Muscle layer of duodenum (tissue), 2 donors: ENCODE results near the gene NEK9.
"Not testable (repeated sequence)": the region's sequence is repeated elsewhere in the genome, so short reads cannot be mapped to it uniquely, and the experiment has no call there.

Experiments
- H3K27ac ChIP-seq: one replicate; pipeline ENCODE4 v1.7.0; 2013; ENCODE audit warnings: mild to moderate bottlenecking, low read length
- H3K27me3 ChIP-seq: one replicate; pipeline ENCODE4 v1.7.0; 2013; ENCODE audit warnings: low read depth, mild to moderate bottlenecking, control low read depth, low read length
- H3K36me3 ChIP-seq, 2 donors: one replicate each; pipeline ENCODE4 v1.7.0; 2013; ENCODE audit warnings: low read length in 2 of 2, control low read depth in 1 of 2, mild to moderate bottlenecking in 1 of 2; ENCODE audit not compliant: insufficient read depth in 2 of 2, control insufficient read depth in 1 of 2
- H3K4me1 ChIP-seq, 2 donors: one replicate each; pipeline ENCODE4 v1.7.0; 2013; ENCODE audit warnings: low read length in 2 of 2, mild to moderate bottlenecking in 2 of 2, control low read depth in 1 of 2, moderate library complexity in 1 of 2; ENCODE audit not compliant: insufficient read depth in 2 of 2, control insufficient read depth in 1 of 2
- H3K4me3 ChIP-seq, 2 donors: one replicate each; pipeline ENCODE4 v1.7.0; 2013; ENCODE audit warnings: low read length in 2 of 2, low read depth in 1 of 2, mild to moderate bottlenecking in 1 of 2
- H3K9me3 ChIP-seq, 2 donors: one replicate each; pipeline ENCODE4 v1.7.0; 2013; ENCODE audit warnings: low read length in 2 of 2, control low read depth in 1 of 2, mild to moderate bottlenecking in 1 of 2; ENCODE audit not compliant: control insufficient read depth in 1 of 2
- donor health status: healthy.

Gene NEK9

DNA sequence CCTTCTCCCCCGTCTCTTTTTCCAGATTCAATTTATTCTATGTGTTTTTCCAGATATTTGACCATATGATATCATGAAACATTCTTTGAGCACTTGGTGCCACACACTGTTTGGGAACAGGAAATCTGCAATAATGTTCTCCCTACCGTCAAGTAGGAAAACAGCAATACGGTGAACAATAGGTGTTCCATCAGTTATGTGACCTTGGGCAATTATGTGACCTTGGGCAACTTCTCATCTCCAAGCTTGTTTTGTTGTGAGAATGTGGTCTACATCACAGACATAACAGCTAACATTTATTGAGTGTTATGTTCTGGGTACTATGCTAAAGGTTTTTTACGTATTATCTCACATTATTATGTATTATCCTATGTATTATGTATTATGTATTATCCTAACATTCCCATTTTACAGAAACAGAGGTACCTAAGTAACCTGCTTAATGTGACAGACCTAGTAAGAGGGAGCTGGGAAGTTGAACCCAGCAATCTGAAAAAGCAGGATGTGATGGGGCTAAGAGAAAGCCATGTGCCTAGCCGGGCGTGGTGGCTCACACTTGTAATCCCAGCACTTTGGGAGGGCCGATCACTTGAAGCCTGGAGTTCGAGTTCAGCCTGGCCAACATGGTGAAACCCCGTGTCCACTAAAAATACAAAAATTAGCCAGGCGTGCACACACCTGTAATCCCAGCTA lies 1.2 kb upstream of the NEK9 start:
- no peak overlapping the region for H3K27ac ChIP-seq
- no peaks in the 10 kb centered on the region for H3K9me3 ChIP-seq
- peaks cover 6 to 7% of the 10 kb centered on the region in 2 donors for H3K36me3 ChIP-seq
- no peaks in the 10 kb centered on the region for H3K27me3 ChIP-seq
- H3K4me1 ChIP-seq = peaks cover 8 to 29% of the 10 kb centered on the region in 2 donors
- H3K4me3 ChIP-seq = peak overlapping the region; percentile 24 to 75

DNA sequence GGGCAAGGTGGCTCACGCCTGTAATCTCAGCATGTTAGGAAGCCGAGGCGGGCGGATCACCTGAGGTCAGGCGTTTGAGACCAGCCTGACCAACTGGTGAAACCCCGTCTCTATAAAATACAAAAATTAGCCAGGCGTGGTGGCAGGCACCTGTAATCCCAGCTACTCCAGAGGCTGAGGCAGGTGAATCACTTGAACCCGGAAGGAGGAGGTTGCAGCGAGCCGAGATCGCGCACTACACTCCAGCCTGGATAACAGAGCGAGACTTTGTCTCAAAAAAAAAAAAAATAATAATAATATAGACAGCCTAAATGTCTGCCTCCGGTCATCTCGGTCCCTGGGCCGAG lies 599 bp upstream of the NEK9 start:
- not testable (repeated sequence) for H3K36me3 ChIP-seq, H3K9me3 ChIP-seq, H3K27me3 ChIP-seq
- H3K27ac ChIP-seq = peak overlapping the region; percentile 97
- H3K4me3 ChIP-seq = peak overlapping the region; percentile 75 to 89
- peaks cover 8 to 29% of the 10 kb centered on the region in 2 donors for H3K4me1 ChIP-seq

DNA sequence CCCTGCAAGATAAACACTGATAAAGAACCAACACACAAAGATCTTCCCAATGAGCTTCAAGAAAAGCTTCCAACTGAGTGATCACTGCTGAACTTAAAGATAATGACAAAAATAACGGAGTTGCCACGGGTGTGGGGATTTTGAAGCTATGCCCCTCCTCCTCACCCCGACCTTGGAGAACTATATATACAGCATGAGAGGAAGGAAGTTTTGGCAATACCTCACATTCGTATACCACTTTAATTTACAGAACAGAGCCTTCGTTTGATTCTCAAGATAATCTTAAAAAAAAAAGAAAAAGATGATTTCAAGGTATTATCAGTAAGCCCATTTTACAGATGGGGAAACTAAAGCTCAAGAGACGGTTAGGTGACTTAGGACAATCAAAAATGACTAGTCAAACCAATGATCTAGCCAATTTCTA lies 715 bp downstream of the NEK9 start:
- Histone ChIP-seq H3K9me3 (no peaks in the 10 kb centered on the region), H3K4me1 (peaks cover 8 to 29% of the 10 kb centered on the region in 2 donors), H3K36me3 (peaks cover 0 to 7% of the 10 kb centered on the region in 2 donors), H3K4me3 (peak overlapping the region; percentile 75 to 89), H3K27ac (peak overlapping the region; percentile 97), H3K27me3 (no peaks in the 10 kb centered on the region)

DNA sequence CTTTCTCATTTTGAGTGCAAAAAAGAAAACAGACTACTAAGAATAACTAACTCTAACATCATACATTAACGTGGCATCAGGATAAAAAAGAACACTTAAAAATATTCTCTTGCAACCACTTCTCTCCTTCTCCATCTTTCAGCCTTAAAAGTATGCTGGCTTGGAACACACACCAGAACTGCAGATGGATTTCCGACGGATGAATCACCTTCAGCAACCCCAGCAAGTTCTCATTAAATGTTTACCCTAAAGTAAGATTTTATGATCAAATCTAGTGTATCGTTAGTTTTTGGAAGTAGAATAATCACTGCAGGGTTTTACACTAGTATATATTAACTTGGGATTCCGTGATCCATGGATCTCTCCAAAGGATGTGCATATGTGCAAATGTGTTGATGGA lies 1.2 kb downstream of the NEK9 start:
- Histone ChIP-seq H3K9me3 (no peaks in the 10 kb centered on the region), H3K4me3 (peak overlapping the region; percentile 75 to 89), H3K27ac (peak overlapping the region; percentile 97), H3K36me3 (peaks cover 4 to 12% of the 10 kb centered on the region in 2 donors), H3K27me3 (no peaks in the 10 kb centered on the region), H3K4me1 (peaks cover 8 to 29% of the 10 kb centered on the region in 2 donors)

DNA sequence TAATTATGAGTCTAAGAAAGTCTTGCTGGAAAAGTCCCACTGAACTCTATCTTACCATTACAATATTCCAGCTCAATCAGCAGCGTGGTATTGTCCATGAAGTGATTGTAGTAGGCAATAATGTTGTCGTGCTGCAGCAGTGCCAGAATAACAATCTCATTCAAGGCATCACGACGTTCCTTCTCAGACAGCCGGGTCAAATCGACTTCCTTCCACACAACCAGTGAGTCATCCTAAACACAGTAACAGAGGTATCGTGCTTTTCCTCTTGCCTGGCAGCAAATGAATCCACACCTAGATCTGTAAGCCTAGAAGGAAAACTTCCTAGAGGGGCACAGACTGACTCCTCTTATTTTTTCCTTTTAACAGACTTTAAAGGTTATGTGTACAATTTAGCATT lies 2.9 kb downstream of the NEK9 start:
- Histone ChIP-seq H3K36me3 (peaks cover 15 to 23% of the 10 kb centered on the region in 2 donors), H3K27ac (peak overlapping the region; percentile 41), H3K4me3 (no peak overlapping the region), H3K4me1 (peaks cover 8 to 29% of the 10 kb centered on the region in 2 donors), H3K9me3 (no peaks in the 10 kb centered on the region), H3K27me3 (no peaks in the 10 kb centered on the region)

DNA sequence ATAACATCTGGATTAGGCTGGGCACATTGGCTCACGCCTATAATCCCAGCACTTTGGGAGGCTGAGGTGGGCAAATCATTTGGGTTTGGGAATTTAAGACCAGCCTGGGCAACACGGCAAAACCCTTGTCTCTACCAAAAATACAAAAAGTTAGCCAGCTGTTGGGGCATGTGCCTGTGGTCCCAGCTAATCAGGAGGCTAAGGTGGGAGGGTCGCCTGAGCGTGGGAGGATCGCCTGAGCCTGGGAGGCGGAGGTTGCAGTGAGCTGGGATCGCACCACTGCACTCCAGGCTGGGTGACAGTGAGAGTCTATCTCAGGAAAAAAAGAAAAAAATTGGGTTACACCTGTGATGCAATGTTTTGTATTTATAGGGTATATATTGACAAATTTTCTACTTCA lies 5.3 kb downstream of the NEK9 start:
- H3K9me3 ChIP-seq = no peaks in the 10 kb centered on the region
- no peak overlapping the region for H3K4me3 ChIP-seq
- no peak overlapping the region for H3K27ac ChIP-seq
- no peaks in the 10 kb centered on the region for H3K27me3 ChIP-seq
- H3K36me3 ChIP-seq = peaks cover 27 to 33% of the 10 kb centered on the region in 2 donors
- peaks cover 8 to 17% of the 10 kb centered on the region in 2 donors for H3K4me1 ChIP-seq

DNA sequence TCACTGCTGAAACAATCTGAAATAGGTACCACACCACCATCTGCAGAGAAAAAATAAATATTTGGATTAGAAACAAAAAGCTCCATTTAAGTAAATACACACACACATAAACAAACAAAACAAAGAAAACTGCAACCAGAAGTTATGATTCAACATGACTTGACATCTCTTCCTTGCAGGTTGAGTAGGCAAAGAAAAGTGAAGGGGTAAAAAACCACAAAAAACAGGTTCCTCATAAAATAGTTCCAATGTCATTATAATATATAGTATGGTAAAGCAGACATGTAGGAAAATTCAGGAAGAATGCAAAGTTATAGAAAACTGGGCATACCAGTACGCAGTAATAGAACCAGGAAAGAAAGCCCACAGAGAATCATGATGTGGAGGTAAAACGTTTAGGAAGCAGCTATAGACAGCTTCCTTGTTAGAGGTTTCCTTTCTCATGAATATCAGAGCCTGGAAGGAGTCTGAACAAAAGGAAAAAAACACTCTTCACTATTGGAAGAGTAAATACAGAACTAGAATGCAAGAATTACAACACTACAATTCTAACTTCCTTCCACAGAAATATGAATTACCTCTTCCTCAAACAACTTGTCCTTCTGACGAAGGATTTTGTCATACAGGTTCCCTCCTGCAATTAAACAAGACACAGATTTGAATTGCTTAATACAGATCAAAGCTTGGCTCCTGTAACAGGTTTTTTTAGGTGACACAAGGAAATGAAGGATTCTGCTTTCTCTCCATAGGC lies 6.1 kb downstream of the NEK9 start:
- Histone ChIP-seq H3K36me3 (peaks cover 31 to 33% of the 10 kb centered on the region in 2 donors), H3K27ac (no peak overlapping the region)

DNA sequence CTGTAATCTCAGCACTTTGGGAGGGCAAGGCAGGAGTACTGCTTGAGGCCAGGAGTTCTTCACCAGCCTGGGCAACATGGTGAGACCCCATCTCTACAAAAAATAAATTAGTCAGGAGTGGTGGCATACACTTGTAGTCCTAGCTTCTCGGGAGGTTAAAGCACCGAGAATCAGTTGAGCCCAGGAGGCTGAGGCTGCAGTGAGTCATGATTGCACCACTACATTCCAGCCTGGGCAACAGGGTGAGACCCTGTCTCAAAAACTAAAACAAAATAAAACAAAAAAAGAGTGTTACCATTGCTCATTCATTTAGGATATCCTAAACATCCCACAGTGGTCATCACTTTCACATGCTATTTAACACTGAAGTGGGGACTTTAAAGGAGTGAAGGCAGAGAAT lies 7.8 kb downstream of the NEK9 start:
- no peaks in the 10 kb centered on the region for H3K4me1 ChIP-seq
- H3K9me3 ChIP-seq = no peaks in the 10 kb centered on the region
- no peak overlapping the region for H3K27ac ChIP-seq
- H3K36me3 ChIP-seq = peaks cover 37 to 44% of the 10 kb centered on the region in 2 donors
- H3K4me3 ChIP-seq = no peak overlapping the region
- no peaks in the 10 kb centered on the region for H3K27me3 ChIP-seq

More for the DNA sequence above, 6.1 kb downstream of the NEK9 start:
- Histone ChIP-seq H3K4me3 (no peak overlapping the region), H3K9me3 (no peaks in the 10 kb centered on the region), H3K27me3 (no peaks in the 10 kb centered on the region), H3K4me1 (peaks cover 3 to 11% of the 10 kb centered on the region in 2 donors)

DNA sequence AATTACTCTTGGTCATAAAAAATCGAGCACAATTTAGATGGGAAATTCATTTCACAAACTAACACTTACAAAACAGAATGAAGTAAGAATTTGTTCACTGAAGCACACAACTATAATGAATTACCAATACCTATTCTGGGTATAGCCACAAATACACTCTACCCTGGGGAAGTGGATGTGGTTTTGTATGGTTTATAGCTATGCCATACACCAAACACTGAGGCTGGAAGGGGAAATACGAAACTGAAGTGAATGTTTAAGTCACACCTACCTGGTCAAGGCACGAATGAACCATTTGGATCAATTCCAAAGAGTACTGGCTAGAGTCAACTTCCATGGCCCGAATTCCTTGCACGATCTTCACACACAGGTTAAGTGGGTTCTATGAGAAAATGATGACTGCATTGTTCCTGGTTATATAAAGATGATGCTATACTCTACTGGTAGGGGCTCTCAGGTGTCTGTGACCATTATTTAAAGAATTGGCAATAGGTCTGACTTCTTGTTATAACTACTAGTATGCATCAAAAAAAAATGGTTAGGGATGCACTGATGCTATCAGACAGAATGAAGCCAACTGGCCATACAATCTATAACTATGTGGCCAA lies 12.8 kb downstream of the NEK9 start:
- Histone ChIP-seq H3K27ac (no peak overlapping the region), H3K9me3 (no peaks in the 10 kb centered on the region), H3K27me3 (no peaks in the 10 kb centered on the region), H3K4me1 (no peaks in the 10 kb centered on the region), H3K36me3 (peaks cover 67 to 76% of the 10 kb centered on the region in 2 donors), H3K4me3 (no peak overlapping the region)

DNA sequence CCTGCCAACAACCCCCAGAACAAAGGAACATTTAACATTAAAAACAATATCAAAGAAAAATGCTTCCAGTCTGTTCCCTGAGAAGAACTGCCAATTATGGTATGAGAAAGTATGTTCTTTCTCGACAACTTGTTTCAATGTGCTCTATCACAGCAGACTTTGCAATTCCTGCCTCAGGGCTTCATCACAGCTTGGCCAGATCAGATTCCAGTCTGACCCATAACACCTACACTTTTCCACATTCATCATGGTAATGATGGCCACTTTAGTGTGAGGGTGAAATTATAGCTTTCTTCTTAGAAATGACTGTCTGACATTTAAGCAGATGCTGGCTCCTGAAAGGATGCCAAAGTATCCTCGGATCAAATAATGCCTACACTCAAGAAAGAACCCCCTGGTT lies 17.0 kb downstream of the NEK9 start:
- peaks cover 74 to 88% of the 10 kb centered on the region in 2 donors for H3K36me3 ChIP-seq

DNA sequence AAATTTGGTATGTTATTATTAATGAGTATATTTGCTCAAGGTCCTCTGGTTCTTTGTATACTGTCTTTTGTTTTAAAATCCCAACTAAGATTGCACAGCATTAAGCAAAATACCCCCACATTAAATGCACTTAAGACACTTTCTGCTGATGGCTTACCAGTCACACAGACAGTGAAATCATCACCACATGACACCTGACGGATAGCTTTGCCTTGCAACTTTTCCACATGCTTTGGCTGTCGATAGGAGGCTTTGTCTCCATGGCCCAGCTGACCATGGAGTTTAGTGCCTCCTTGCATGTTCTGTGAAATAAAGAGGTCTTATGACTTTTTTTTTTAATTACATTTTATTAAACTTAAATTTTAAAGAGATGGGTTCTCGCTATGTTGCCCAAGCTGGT lies 19.7 kb downstream of the NEK9 start:
- H3K9me3 ChIP-seq = no peaks in the 10 kb centered on the region
- H3K36me3 ChIP-seq = peaks cover 61 to 79% of the 10 kb centered on the region in 2 donors

More for the DNA sequence above, 17.0 kb downstream of the NEK9 start:
- Histone ChIP-seq H3K9me3 (no peaks in the 10 kb centered on the region), H3K4me1 (no peaks in the 10 kb centered on the region), H3K4me3 (no peak overlapping the region), H3K27me3 (no peaks in the 10 kb centered on the region), H3K27ac (no peak overlapping the region)

More for the DNA sequence above, 19.7 kb downstream of the NEK9 start:
- H3K27me3 ChIP-seq = no peaks in the 10 kb centered on the region
- H3K4me3 ChIP-seq = no peak overlapping the region
- no peaks in the 10 kb centered on the region for H3K4me1 ChIP-seq
- no peak overlapping the region for H3K27ac ChIP-seq
